HG03378 (cell line): ENCODE data around the gene COIL.
"Not testable (repeated sequence)": the region's sequence is repeated elsewhere in the genome, so short reads cannot be mapped to it uniquely, and the experiment has no call there.

Source experiments
- ATAC-seq: cut with Tn5 transposase; IDR thresholded peaks from one replicate; pipeline ENCODE4 v1.9.1; 2021; ENCODE audit warnings: mild to moderate bottlenecking, moderate library complexity; ENCODE audit not compliant: unreplicated experiment

Gene COIL, protein sequence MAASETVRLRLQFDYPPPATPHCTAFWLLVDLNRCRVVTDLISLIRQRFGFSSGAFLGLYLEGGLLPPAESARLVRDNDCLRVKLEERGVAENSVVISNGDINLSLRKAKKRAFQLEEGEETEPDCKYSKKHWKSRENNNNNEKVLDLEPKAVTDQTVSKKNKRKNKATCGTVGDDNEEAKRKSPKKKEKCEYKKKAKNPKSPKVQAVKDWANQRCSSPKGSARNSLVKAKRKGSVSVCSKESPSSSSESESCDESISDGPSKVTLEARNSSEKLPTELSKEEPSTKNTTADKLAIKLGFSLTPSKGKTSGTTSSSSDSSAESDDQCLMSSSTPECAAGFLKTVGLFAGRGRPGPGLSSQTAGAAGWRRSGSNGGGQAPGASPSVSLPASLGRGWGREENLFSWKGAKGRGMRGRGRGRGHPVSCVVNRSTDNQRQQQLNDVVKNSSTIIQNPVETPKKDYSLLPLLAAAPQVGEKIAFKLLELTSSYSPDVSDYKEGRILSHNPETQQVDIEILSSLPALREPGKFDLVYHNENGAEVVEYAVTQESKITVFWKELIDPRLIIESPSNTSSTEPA

DNA sequence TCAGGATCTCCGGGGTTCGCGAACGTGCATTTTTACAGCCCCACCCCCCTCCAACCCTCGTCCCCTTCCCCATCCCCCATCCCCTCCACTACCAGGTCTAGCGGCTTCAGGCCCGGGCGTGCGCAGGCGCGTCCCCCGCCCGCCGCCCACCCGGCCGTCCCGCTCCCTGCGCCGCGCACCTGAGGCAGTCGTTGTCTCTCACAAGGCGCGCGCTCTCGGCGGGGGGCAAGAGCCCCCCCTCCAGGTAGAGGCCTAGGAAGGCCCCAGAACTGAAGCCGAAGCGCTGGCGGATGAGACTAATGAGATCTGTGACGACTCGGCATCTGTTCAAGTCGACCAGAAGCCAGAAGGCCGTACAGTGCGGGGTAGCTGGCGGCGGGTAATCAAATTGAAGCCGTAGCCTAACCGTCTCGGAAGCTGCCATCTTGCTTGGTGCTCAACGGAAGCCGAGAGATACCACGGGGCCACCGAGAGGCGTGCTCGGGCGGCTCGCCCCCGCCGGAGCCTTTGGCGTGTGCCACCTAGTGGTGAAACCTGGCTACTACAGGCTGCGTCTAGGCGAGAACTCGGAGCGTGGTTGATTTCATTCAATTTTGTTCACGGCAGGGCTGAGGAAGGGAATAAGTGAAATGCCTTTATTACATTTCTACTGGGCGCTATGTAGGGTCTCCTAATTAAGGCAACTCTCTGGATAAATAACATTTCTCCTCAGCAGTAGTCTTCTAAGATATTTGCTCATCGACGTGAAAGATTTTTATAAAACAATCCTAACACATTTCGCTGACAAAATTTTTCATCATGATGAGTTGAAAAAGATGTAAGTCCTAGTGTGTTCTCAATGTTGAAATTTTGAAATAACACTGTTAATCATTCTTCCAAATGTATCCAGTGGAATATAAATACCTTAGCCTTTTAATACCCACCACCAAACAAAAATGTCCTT lies at the start of gene COIL:
TSS of gene COIL (minus strand) at position 455 of the 943 bp plus-strand sequence. CDS start at position 424, 31 bp downstream.
- peak; percentile 90 for ATAC-seq

DNA sequence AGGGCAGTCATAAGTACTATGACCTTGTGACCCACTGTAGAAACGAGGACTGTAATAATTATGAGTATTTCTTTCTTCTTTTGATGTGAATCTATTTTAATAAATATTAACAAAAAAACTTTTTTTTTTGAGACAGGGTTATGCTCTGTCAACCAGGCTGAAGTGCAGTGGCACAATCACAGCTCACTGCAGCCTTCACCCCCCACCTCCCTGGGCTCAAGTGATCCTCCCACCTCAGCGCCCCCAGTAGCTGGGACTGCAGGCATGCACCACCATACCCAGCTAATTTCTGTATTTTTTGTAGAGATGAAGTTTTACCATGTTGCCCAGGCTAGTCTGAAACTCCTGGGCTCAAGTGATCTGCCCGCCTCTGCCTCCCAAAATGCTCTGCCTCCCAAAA lies 49.6 kb upstream of the COIL start:
- ATAC-seq, result no peak

DNA sequence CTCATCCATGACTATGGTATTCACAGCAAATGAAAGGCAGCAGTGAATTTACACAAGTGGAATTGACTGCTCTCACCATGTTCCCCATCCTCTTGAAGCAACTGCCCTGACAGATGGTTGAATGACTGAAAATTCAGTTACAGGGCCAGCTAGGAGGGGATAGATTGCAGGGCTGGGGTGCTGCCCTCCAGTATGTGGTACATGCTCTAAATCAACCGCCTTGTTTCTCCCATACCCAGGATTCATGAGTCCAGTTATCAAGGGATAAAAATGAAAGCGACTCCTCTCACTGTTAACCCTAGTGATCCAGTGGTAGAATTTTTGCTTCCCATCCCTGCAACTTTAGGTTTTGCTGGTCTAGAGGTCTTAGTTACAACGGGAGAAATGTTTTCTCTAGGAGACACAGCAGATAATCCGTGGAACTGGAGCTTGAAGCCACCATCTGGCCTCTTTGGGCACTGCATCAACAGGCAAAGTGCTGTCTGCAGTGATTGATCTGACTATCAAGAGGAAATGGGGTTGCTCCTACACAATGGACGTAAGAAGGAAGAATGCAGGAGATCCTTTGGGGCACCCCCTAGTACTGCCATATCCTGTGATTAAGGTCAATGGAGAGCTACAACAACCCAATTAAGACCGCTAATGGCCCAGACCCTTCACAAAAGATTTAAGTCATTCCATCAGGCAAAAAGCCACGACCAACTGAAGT lies 49.0 kb upstream of the COIL start:
- peak; percentile 54 for ATAC-seq

DNA sequence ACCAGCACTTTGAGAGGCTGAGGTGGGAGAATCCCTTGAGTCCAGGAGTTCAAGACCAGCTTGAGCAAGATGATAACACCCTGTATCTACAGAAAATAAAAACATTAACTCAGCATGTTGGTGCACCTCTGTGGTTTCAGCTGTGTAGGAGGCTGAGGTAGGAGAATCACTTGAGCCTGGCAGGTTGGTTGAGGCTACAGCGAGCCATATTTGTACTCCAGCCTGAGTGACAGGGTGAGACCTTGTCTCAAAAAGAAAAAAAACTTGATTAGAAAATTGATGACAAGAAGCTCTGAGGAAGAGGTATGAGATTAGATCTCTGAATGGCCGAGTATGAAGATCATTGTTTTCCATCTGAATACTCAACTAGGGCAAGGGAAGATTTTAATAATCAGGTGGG lies 48.1 kb upstream of the COIL start:
- ATAC-seq, result no peak

DNA sequence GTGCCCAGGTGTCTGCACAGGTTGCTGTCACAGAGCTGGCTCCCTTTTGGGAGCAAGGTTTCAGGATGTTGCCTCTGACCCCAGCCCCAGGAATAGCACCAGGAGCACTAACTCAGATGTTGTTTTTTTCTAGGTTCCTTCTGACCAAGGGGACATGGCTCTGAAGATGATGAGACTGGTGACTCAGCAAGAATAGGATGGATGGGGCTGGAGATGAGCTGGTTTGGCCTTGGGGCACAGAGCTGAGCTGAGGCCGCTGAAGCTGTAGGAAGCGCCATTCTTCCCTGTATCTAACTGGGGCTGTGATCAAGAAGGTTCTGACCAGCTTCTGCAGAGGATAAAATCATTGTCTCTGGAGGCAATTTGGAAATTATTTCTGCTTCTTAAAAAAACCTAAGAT lies 45.2 kb upstream of the COIL start:
- ATAC-seq, result no peak

DNA sequence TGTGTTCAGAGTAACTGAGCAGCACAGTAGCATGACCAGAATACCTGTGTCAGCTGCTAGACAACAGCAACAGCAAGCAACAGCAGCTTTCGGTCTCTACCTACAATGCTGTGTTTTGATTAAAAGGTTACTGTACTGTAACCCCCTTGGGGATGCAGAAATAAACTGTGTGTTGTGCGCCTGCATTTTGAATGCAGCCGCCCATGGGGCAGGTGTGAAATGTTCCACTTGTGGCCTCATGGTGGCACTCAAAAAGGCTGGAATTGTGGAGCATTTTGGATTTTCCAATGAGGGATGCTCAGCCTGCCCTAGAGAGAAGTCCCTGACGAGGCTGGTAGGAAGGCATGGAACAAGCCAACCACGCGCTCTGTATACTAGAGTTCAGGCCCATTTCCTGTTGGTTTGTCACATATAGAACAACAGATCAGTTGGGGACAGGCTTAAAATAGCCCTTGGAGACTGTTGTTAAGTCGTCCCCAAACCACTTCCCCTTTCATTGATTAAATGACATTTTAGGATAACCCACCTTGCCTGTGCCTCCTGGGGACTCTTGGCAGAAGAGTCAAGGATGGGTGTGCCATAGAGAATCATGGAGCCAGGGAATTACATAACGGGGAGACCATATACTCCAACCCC lies 44.2 kb upstream of the COIL start:
- ATAC-seq, result peak; percentile 81

DNA sequence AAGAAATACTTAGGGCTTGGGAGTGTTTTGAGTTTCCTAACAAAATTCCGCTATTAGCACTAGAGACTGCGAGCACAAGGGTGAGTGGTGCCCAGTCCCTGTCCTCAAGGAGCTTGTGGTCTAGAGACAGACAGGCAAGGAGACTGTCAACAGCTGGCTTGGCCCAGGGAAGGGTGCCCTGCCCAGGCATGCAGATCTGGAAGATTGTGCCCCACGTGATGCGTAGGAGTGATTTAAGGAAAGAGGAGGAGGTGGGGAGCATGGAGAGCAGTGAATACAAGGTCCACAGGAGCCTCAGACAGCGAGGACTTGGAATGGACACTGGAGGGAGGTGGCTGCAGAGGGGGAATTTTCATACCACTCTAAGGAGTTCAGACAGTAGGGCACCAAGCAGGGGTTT lies 42.1 kb upstream of the COIL start:
- no peak for ATAC-seq

- no peak for ATAC-seq
Measured at GRCh38 chr17:57001541-57001940, 40.7 kb upstream of the COIL start.

DNA sequence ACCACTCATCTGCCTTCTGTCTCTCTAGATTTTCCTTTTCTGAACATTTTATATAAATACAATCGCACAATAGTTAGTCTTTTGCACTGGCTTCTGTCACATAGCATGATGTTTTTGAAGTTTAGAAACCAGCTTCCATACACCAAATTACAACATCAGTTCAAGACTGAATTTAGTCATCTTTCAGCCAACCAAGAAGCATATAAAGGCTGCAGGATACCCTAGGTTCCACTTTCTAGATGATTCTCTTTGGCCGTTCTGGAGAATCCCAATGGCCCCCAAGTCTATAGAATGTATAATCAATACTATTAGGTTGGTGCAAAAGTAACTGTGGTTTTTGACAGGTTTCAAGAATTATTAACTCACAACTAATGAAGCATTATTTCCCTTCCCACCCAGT lies 36.5 kb upstream of the COIL start:
- no peak for ATAC-seq

- ATAC-seq, result no peak
Measured at GRCh38 chr17:56995766-56996165, 34.9 kb upstream of the COIL start.

GRCh38 chr17:56994009-56994792 lies 33.4 kb upstream of the COIL start:
- no peak for ATAC-seq

DNA sequence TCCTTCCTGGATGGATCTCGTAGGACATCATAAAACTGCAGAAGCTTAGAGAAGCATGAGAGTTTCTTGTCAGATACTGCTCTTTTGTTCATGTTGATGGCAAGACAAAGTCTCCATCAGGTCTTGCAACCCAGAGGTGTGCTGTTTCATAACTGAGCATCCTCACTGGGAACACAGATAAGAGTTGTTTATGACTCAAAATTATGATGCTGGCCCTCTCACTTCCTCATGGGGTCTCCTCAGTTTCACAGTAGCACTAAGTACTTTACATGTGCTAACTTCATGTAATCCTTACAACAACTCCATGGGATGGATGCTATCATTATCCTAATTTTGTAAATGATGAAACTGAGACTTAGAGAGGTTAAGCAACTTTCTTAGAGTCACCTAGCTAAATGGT lies 31.5 kb upstream of the COIL start:
- ATAC-seq, result no peak

DNA sequence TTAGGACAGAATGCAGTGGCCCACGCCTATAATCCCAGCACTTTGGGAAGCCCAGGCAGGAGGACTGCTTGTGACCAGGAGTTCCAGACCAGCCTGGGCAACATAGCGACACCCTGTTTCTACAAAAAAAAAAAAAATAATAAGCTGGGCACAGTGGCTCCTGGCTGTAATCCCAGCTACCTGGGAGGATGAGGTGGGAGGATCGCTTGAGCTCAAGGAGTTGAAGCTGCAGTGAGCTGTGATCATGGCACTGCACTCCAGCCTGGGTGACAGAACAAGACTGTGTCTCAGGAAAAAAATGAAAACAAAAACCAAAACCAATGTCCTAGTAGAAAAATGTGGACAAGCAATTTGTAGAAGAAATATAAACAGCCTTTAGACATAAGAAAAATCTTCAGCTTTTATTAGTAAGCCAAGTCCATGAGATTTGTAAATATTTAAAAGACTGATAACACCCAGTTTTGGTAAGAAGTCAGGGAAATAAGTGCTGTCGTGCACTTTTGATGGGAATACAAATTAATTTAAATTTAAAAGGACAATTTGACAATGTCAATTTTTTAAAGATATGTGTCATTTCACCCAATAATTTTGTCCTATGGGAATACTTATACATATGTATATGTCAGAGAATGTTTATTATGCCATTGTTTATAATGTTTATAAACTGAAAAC lies 28.2 kb upstream of the COIL start:
- ATAC-seq, result no peak

DNA sequence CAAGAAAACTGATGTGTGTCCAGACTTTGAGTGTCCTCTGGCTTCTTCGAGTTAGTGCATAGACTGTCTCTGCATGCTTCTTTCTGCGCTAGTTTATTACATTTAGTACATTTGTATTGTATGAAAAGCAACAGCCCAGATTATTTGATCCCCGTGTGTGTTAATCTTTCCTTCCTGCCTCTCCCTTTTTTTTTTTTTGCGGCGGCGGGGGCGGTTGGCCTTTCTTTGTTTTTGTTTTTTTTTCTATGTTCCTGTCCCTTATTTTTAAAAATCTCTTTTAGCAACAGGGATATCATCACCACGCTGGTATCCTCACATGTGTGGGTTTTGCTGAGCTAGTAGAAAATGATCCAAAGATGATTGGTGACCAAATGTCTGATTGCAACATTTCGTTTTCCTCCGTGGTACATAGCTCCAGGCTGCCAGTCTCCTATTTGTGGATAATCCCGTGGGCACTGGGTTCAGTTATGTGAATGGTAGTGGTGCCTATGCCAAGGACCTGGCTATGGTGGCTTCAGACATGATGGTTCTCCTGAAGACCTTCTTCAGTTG lies 26.5 kb upstream of the COIL start:
- ATAC-seq, result no peak

DNA sequence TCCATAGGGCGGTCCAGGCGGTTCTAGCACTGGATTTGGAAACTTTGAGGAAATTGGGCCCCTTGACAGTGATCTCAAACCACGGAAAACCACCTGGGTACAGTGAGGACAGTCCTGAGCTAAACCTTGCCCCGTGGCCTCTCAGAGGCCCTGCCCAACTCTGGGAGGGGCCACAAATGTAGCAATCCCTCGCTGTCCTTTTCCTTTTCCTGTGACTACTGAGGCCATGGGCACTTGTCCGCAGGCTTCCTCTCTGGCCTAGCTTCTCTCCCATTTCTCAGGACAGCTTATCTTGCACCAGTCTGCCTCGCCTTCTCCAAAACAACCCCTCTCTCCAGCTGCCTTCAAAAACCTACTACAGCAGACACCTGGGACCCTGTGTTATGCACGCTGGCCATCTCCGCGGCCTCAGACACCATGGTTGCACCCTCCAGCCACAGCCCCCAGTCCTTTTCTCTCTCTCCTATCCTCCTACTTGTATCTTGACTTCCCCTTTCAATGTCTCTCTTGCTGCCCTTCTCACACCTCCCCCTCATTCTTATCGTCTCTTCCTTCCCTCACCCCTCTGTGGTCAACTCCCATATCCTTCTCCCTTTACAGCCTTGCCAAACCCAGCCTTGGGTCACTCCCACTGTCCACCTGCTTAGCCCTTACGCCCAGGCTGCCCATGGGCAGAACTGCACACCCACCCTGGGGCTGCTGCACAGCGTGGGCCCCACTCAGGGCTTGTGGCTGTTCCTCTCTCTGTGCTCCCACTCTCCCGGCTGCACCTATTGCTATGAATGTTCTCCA lies 24.7 kb upstream of the COIL start:
- no peak for ATAC-seq

GRCh38 chr17:56983366-56983765 lies 22.5 kb upstream of the COIL start:
- ATAC-seq, result no peak

DNA sequence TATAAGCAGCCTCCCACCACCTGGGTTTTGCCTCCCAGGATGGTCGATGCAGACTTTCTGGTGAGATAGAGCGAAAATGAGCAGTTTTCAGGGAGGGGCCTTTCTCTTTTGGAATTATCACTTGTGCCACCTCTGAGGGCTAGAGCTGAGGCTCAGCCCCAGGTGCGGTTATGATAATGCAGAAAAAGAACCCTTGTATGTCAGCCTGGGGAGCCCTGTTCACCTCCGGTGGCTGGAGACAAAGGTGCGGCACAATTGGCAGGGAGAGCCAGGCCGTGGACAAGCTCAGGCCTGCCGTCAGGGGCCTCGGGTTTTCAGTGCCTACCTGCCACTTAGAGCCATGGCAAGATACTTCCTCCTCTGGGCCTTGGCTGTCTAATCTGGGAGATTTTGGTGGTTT lies 21.5 kb upstream of the COIL start:
- ATAC-seq, result no peak

GRCh38 chr17:56980526-56980925 lies 19.7 kb upstream of the COIL start:
- ATAC-seq, result not testable (repeated sequence)
